Measurements from ENCODE around the gene SPG7.
A peak's percentile ranks its signal among the peaks of the same experiment; 100 is the strongest.

The SPG7 gene

GRCh38 chr16:89490439-89491237 is 17.6 kb upstream of the SPG7 start, which contains the start of gene ANKRD11 (continued):
- TF ChIP-seq ZNF26 (tag by site-specific recombination; IDR thresholded peaks at IDR 0.05) (no peak), BCL11B (tag by site-specific recombination; IDR thresholded peaks at IDR 0.05; ENCODE audit: low read depth) (no peak), SP7 (tag by site-specific recombination; IDR thresholded peaks at IDR 0.05) (peak; percentile 62), ZNF560 (tag by site-specific recombination; IDR thresholded peaks at IDR 0.05; ENCODE audit: borderline replicate concordance) (no peak), GFI1B (tag by site-specific recombination; IDR thresholded peaks at IDR 0.05) (no peak), ZSCAN23 (tag by site-specific recombination; IDR thresholded peaks at IDR 0.05) (no peak), ZNF544 (tag by site-specific recombination; IDR thresholded peaks at IDR 0.05) (no peak), OVOL3 (tag by site-specific recombination; IDR thresholded peaks at IDR 0.05) (no peak), ZNF133 (tag by site-specific recombination; IDR thresholded peaks at IDR 0.05) (no peak), PRDM1 (tag by site-specific recombination; IDR thresholded peaks at IDR 0.05) (no peak), ZNF394 (tag by site-specific recombination; IDR thresholded peaks at IDR 0.05; ENCODE audit: borderline replicate concordance) (peak; percentile 47; the same call in 1 of the 2 replicates), ZNF132 (tag by site-specific recombination; IDR thresholded peaks at IDR 0.05; ENCODE audit: borderline replicate concordance) (no peak), ZNF76 (tag by site-specific recombination; IDR thresholded peaks at IDR 0.05; ENCODE audit: borderline replicate concordance, low read depth) (peak; percentile 73; the same call in 1 of the 2 replicates), ZNF202 (tag by site-specific recombination; IDR thresholded peaks at IDR 0.05; ENCODE audit: borderline replicate concordance) (no peak), ZNF426 (tag by site-specific recombination; IDR thresholded peaks at IDR 0.05) (no peak), ZNF302 (tag by site-specific recombination; IDR thresholded peaks at IDR 0.05; ENCODE audit: low read depth) (no peak), ZNF16 (tag by site-specific recombination; IDR thresholded peaks at IDR 0.05; ENCODE audit: low read depth) (no peak), ZNF677 (tag by site-specific recombination; IDR thresholded peaks at IDR 0.05) (no peak), ZNF501 (tag by site-specific recombination; IDR thresholded peaks at IDR 0.05) (no peak), ZNF391 (tag by site-specific recombination; IDR thresholded peaks at IDR 0.05; ENCODE audit: borderline replicate concordance, low read depth) (peak; percentile 63; the same call in 1 of the 2 replicates), PRDM2 (tag by site-specific recombination; IDR thresholded peaks at IDR 0.05; ENCODE audit: borderline replicate concordance) (no peak), SETDB1 (IDR thresholded peaks at IDR 0.05; ENCODE audit: insufficient read length, low read length) (no peak), ZNF18 (tag by site-specific recombination; IDR thresholded peaks at IDR 0.05) (no peak), ZBTB10 (tag by site-specific recombination; IDR thresholded peaks at IDR 0.05) (no peak), ZNF561 (tag by site-specific recombination; IDR thresholded peaks at IDR 0.05; ENCODE audit: borderline replicate concordance) (peak; percentile 35; the same call in 1 of the 2 replicates), KLF8 (tag by site-specific recombination; IDR thresholded peaks at IDR 0.05) (peak; percentile 37; the same call in 1 of the 2 replicates), ZNF791 (tag by site-specific recombination; IDR thresholded peaks at IDR 0.05) (no peak), ZNF416 (tag by site-specific recombination; IDR thresholded peaks at IDR 0.05) (no peak), ZNF223 (tag by site-specific recombination; IDR thresholded peaks at IDR 0.05) (no peak)

Data from HEK293 (cell line).